Adipose tissue (tissue), 3 donors: Measurements from ENCODE around the gene APOB. TPM values are rescaled to one million over a fixed set of nuclear protein-coding genes. Genes with fewer than 3 reads are reported as not detected.

Experiments used
- H3K27ac ChIP-seq: one replicate; pipeline ENCODE4 v1.5.1; 2013; ENCODE audit warnings: low read depth, low read length
- WGBS, 3 donors: extraction: QIAGEN DNeasy Blood & Tissue Kit; methylation state at CpG; one replicate each; pipeline ENCODE4 v1.1.7; 2013; 5-methylcytosine and 5-hydroxymethylcytosine counted together
- polyA plus RNA-seq, 3 donors: library from polyadenylated mRNA; stranded (reverse); fragments of 200-250 nt; gene quantifications; one replicate each; pipeline ENCODE4 v1.2.3, GENCODE V29; 2013
- donor health status: healthy with polysubstance abuse.
- donor health status: Bipolar disorder and iron deficiency.
- donor health status: healthy.

APOB gene, protein sequence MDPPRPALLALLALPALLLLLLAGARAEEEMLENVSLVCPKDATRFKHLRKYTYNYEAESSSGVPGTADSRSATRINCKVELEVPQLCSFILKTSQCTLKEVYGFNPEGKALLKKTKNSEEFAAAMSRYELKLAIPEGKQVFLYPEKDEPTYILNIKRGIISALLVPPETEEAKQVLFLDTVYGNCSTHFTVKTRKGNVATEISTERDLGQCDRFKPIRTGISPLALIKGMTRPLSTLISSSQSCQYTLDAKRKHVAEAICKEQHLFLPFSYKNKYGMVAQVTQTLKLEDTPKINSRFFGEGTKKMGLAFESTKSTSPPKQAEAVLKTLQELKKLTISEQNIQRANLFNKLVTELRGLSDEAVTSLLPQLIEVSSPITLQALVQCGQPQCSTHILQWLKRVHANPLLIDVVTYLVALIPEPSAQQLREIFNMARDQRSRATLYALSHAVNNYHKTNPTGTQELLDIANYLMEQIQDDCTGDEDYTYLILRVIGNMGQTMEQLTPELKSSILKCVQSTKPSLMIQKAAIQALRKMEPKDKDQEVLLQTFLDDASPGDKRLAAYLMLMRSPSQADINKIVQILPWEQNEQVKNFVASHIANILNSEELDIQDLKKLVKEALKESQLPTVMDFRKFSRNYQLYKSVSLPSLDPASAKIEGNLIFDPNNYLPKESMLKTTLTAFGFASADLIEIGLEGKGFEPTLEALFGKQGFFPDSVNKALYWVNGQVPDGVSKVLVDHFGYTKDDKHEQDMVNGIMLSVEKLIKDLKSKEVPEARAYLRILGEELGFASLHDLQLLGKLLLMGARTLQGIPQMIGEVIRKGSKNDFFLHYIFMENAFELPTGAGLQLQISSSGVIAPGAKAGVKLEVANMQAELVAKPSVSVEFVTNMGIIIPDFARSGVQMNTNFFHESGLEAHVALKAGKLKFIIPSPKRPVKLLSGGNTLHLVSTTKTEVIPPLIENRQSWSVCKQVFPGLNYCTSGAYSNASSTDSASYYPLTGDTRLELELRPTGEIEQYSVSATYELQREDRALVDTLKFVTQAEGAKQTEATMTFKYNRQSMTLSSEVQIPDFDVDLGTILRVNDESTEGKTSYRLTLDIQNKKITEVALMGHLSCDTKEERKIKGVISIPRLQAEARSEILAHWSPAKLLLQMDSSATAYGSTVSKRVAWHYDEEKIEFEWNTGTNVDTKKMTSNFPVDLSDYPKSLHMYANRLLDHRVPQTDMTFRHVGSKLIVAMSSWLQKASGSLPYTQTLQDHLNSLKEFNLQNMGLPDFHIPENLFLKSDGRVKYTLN (N-terminal part only)
- 1 to 10 TPM in 1 of 3 donors, under 1 TPM in 2; 0.12 to 6.2 (median 0.22) TPM for polyA plus RNA-seq

DNA sequence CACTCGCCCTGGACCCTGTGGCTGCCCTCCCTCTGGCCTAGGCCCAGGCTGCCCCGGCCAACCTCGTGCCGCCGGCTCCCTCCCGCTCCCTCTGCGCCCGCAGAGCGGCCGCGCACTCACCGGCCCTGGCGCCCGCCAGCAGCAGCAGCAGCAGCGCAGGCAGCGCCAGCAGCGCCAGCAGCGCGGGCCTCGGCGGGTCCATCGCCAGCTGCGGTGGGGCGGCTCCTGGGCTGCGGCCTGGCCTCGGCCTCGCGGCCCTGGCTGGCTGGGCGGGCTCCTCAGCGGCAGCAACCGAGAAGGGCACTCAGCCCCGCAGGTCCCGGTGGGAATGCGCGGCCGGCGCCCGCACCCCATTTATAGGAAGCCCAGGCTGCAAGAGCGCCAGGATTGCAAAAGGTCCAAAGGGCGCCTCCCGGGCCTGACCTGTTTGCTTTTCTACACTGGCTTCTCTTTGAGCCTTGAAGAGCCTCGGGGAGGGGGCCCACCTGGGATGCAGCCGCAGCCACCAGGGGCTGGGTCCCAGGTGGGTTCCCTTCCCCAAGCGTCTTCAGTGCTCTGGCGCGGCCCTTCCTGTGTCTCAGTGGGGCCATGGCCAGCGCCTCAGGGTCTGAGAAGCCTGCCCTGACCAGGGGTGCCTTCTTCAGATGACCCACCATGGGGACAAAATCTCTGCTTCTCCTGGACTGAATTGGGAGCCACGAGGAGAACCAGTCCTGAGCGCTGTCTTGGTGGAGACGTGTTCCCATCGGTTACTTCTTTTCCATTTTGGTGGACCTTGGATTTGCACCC, at the start of gene APOB:
Gene APOB (minus strand): TSS at position 330 of the 789 bp plus-strand sequence. CDS start 128 bp downstream, at position 202.
- H3K27ac ChIP-seq: no peak within 1 kb of the TSS
- WGBS, 3 donors: 15 to 43% (median 36%) methylated on average over 48 to 51 of the region's 51 CpGs

DNA sequence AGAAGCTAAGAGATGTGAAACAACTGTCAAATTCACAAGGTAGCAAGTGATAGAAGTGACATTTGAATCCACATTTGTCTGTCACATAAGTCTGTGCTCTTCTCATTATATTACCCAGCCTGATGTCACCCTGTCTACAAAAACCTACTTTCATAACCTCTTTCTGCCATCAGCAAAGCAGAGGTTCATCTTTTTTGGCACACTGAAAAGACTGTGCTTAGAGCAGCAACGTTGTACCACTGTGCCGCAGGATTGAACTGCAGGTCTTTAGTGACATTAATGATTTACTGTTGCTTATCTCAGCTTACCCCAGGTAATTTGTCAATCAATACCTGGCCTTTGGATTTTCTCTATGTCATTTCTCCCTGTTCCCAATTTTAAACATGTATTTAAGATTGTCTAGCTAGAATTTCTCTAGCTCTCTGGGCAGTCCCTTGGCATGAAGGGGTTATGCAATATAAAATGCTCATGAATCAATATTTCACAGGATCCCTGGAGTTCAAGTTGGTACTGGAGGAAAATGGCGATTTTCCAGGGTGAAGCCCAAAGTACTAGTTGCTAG, 48.5 kb upstream of the APOB start:
- no peak overlapping the region for H3K27ac ChIP-seq
- WGBS, 3 donors: 19 to 60% (median 53%) methylated on average over 3 of the region's 3 CpGs

DNA sequence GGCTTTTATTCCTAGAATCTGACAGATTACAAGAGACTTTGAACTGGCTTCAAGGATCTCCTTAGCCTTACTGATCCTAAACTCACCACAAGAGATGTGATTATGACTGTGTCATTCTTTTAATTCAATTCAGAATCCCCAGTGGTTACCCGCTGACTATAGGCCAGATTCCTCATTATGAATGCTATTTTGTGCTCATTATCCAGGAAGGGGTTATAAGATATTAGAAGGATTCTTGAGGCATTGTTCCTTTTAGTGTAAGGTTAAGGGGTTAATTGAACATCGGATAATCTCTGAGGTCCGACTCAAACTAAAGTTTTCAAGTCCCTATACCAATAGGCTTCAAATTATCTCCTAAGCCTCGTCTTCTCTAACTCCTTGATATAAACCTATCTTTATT, 40.5 kb upstream of the APOB start:
- WGBS, 3 donors: 71 to 78% (median 76%) methylated on average over 4 of the region's 4 CpGs
- no peak overlapping the region for H3K27ac ChIP-seq

DNA sequence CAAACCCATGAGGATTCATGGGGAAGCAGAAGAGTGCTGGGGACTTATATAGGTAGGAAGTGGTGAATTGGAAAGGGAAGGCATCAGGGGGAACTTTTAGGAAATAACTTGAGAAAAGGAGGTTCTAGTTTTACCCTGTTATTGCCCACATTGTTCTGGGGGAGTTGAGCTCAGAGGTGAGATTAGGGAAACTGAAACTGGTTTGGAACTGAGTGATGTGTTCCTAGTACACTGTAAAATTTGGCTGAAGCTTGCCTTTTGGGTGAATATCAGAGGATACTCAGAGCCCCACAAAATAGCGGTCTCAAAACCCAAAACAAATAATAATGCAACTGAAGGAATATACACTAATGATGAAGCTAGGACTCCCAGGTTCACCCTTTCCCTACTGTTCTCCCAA, 39.6 kb upstream of the APOB start:
- WGBS, 3 donors: 93 to 97% (median 93%) methylated on average over 1 of the region's 1 CpG
- H3K27ac ChIP-seq: no peak overlapping the region

DNA sequence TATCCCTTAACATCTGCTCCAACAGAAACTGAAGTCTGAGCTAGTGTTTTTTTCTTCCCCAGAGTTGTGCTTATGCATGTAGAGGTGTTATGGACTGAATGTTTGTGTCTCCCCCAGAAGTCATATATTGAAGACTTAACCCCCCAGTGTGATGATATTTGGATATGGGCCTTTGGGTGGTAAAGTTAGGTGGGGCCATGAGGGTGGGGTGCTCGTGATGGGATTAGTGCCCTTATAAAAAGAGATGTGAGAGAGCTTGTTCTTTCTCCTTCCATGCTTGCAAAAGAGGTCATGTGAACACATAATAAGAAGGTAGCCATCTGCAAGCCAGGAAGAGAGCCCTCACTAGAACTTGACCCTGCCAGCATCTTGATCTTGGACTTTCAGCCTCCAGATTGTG, 34.4 kb upstream of the APOB start:
- H3K27ac ChIP-seq: no peak overlapping the region
- WGBS, 3 donors: 69 to 74% (median 71%) methylated on average over 1 of the region's 1 CpG

DNA sequence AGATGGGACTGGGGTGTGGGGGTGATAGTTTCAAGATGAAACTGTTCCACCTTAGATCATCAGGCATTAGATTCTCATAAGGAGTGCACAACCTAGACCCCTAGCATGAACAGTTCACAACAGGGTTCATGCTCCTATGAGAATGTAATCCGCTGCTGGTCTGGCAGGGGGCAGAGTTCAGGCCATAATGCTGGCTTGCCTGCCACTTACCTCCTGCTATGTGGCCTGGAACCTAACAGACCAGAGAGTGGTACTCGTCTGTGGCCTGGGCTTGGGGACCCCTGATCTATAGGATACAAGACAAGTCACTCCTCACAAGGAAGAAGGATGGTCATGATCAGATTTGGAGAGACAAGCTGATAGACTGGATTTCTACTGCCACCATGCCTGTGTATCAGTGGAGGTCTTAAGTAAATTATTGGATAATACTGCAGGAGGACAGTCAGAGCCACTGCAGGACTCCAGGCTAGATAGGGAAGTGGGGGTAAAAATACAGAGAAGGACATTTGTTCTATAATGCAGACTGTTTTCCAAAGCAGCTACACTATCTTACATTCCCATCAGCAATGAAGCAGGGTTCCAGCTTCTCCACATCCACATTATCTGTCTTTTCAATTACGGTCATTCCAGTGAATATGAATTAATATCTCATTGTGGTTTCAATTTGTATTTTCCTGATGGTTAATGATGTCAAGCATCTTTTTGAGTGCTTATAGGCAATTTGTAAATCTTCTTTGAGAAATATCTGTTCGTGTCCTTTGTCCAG, 28.8 kb upstream of the APOB start:
- 73 to 87% (median 84%) methylated on average over 4 of the region's 4 CpGs for WGBS, 3 donors
- H3K27ac ChIP-seq: no peak overlapping the region

DNA sequence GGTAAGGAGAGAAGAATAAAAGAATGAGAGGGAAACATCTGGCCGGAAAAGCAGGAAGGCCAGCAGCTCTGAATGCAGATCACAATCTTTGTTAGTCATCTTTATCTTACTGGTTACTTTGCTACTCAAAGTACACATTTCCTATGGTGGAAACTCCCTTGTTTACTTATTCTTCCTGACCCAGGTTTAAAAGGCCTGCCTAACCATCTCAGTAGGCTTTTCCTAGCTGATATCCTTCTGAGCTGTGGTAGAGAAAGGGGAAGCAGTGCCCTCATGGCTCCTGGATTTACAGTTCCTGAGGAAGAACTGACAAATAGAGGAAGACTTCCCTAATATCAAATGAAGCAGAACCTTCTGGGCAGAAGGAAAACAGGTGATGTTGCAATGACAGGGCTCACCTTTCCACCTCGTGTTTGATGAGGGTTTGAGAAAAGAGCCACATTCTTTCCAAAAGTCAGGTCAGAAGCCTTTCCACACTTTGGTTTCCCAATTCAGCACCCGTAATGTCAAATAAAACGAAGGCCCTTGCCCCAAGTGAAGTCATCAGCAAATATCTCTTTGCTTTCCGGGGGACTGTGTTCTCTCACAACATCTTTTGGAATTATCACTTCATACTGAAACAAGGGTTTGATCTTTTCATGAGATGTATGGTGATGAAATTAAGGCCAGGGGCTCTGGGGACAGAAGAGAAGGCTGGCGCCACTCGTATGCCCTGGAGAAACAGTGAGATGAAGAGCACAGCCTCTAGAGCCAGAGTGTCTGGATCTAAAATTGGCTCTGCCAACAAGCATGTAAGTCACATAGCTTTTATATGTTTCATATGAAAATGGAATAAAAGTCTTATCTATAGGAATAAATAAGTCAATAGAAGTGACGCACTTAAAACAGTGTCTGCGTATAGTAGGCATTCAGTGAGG, 26.7 kb upstream of the APOB start:
- no peak overlapping the region for H3K27ac ChIP-seq
- WGBS, 3 donors: 74 to 79% (median 79%) methylated on average over 9 of the region's 9 CpGs

DNA sequence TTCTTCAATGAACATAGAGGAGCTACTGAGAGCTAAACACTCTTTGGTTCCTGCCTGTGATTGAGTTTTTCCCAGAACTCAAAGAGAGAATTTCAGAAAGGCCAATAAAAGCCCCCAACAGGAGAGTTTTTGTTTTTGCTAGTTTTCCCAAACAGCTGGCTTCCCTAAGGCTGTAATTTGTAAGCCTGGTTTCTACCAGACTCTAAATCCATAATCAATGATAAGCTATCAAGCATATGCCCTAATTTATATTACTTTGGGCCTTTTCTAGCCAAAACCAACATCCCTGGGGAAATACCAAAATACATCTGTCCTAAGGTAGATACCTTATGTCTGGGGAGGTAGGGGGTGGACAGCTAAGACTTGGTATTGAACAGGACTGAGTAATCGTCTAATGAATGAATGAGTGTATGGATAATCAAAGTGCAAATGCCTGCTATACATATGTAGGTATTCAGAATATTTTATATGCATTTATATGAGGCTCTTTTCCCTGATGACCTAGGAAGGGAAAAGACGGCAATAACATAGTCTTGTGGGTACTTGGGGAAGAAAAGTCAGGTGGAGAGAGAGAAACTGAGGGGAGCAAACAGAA, 26.0 kb upstream of the APOB start:
- 30 to 46% (median 35%) methylated on average over 2 of the region's 2 CpGs for WGBS, 3 donors
- H3K27ac ChIP-seq: no peak overlapping the region

DNA sequence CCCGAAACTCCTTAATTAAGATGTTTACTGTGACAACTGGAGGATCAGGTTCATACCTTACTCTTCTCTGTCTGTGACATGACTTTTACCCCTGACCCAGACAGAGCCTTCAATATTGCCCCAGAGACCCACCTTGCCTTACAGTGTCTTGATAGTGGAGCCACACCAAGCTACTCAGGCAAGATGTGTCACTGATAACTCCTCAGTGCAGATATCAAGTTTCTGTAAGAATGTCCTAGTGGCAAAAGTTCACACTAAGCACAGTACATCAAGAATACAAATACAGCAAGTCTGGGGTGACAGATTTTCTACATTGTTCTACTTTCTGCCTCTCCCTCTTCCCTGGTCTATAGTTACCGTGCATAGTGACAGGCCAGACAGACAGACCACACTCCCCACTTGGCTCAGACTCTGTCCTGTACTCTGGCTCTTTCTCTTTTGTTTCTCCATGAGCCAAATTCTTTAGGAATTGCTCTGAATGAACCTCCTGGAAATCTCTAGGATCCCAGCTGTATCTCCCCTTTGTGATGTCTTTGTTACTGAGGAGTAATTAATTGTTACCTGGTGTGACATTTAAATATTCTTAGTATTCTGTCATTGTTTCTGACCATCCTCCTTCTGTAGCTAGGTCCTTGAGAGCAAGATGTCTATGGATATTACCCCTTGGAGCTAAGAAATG, 24.1 kb upstream of the APOB start:
- WGBS, 3 donors: 66 to 81% (median 74%) methylated on average over 2 of the region's 2 CpGs
- H3K27ac ChIP-seq: no peak overlapping the region

DNA sequence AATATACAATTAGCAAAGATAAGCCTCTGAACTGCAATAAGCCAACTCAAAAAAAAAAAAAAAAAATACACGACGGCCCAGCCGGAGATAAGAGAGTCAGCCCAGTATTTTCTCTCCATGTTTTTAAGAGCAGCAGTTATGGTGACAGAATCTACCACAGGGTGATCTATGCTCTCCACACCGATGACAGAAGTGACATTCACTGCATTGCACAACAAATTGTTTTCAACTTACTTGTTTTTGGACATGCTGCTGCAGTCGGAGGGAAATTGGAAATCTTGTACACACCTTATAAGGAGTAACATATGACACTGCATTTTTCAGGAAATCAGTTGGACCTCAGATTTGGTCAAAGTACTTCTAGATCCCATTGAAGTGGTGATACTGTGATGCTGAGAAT, 23.3 kb upstream of the APOB start:
- no peak overlapping the region for H3K27ac ChIP-seq
- WGBS, 3 donors: 43 to 47% (median 46%) methylated on average over 5 of the region's 5 CpGs

DNA sequence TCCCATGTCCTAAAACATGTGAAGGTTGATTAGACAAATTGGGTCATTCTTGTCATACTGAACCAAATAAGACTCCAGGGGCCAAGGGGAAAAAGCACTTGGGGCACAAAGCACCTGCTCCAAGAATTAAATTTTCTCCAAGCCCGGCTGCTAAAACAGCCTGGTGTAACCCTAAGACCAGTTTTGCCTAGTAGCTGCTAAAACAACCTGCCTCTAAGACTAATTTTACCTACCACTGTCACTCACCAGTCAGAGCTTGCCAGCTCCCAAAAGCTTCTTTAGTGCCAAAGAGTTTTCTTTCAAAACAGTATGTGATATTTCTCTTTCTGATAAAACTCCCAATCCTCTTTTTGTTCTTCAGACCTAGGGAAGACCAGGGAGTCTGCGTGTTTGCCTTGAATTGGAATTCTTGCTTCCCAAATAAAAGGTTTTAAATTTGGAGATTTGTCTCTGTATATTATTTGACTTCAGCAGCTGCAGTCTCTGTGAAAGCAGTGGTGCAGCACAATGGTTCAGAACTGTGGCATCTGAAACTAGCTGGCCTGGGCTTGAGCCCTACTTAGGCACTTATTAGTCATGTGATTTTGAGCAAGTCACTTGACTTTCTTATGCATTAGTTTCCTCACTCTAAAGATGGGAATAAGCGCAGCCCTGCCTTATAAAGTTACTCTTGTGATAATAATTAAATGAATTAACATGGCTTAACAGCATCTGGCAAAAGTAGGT, 16.2 kb upstream of the APOB start:
- no peak overlapping the region for H3K27ac ChIP-seq
- 77 to 93% (median 80%) methylated on average over 3 of the region's 3 CpGs for WGBS, 3 donors

DNA sequence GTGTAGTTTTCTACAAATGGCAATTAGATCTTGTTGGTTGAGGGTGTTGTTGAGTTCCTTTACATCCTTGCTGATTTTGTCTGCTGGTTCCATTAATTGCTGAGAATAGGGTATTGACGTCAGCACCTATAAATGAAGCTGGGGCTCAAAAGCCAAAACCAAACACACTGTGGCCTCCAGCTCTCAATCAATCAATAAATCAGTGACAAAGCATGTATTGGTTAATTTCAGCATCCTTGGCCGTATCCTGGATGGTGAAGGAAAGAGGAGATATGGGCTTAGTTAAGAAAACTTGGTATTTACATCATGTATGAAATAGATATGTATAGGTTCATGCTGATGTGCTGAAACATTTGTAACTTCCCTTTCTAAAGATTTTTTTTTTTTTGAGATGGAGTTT, 13.2 kb upstream of the APOB start:
- H3K27ac ChIP-seq: no peak overlapping the region
- 66 to 92% (median 84%) methylated on average over 2 of the region's 2 CpGs for WGBS, 3 donors

DNA sequence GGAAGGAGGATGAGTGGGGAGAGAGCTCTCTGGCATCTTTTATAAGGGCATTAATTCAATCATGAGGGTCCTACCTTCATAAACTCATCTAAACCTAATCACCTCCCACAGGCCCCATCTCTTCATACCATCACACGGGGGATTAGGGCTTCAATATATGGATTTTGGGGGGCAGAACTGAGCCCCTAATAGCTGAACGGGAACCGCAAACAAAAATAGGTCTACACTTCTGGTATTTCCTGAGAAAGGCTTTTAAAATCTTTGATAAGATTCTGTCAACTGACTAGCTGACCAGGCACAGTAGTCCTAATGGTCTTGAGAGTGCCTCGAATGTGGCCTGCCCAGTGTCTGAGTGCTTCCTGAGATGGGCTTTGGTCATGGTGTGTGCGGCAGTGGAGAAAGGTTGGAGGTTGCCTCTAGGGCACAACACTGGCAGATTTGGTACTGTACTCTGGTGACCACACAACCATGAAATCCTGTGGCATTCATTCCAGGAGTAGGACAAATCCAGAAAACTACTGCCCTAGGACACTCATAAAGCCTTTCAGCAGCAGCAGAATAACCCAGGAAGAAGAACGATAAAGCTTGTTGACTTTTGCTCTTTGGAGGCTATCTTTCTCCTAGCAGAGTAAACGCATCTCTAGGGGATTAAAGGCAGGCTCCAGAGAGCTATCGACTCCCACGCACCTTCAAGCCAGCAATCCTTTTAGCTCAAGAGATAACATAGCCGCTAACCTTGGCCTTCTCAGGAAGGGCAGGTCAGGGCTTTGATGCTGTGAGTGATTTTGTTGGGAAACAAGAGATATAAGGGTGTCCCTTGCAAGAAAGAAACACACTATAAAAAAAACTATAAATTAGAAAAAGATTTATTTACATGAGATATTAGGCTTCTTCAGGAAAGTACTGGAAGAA, 12.3 kb upstream of the APOB start:
- 54 to 78% (median 74%) methylated on average over 10 of the region's 10 CpGs for WGBS, 3 donors
- no peak overlapping the region for H3K27ac ChIP-seq

DNA sequence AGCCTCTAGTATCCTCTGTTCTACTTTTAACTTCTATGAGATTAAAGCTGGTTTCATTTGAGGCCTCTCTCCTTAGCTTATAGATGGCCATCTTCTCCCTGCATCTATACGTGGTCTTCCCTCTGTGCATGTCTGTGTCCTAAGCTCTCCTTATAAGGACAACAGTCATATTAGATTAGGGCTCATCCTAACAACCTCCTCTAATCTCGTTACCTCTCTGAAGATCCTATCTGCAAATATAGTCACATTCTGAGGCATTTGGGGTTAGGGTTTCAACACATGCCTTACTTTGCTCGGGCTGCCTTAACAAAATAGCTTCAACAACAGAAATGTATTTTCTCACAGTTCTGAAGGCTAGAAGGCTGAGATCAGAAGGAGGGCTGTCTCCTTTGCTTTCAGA, 11.6 kb upstream of the APOB start:
- 77 to 90% (median 86%) methylated on average over 3 of the region's 3 CpGs for WGBS, 3 donors
- no peak overlapping the region for H3K27ac ChIP-seq
